HS-5 (cell line): ENCODE measurements around the gene VN1R2.
"Not testable (repeated sequence)": the region's sequence is repeated elsewhere in the genome, so short reads cannot be mapped to it uniquely, and the experiment has no call there.

Source experiments
- DNase-seq: peaks from one replicate; pipeline ENCODE4 v3.0.0-alpha.2; 2012; ENCODE audit warnings: low read depth

The VN1R2 gene, protein sequence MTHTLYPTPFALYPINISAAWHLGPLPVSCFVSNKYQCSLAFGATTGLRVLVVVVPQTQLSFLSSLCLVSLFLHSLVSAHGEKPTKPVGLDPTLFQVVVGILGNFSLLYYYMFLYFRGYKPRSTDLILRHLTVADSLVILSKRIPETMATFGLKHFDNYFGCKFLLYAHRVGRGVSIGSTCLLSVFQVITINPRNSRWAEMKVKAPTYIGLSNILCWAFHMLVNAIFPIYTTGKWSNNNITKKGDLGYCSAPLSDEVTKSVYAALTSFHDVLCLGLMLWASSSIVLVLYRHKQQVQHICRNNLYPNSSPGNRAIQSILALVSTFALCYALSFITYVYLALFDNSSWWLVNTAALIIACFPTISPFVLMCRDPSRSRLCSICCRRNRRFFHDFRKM

DNA sequence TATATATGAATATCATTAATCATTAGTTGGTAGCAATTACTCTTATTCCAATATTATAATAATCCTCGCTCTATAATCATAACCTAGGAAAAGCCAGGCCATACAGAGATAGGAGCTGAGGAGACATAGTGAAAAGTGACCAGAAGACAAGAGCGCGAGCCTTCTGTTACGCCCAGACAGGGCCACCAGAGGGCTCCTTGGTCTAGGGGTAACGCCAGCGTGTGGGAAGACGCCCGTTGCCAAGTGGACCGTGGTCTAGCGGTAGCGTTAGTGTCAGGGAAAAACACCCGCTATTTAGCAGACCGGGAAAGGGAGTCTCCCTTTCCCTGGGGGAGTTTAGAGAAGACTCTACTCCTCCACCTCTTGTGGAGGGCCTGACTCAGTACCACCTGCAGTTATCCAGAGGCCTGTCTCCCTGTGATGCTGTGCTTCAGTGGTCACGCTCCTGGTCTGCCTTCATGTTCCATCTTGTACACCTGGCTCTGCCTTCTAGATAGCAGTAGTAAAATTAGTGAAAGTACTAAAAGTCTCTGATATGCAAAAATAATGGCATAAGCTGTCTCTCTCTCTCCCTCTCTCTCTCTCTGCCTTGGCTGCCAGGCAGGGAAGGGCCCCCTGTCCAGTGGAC, at the start of gene VN1R2:
TSS of gene VN1R2 (plus strand) at position 578 of the 628 bp plus-strand sequence. CDS start 84 bp downstream, outside the sequence.
- not testable (repeated sequence) for DNase-seq

DNA sequence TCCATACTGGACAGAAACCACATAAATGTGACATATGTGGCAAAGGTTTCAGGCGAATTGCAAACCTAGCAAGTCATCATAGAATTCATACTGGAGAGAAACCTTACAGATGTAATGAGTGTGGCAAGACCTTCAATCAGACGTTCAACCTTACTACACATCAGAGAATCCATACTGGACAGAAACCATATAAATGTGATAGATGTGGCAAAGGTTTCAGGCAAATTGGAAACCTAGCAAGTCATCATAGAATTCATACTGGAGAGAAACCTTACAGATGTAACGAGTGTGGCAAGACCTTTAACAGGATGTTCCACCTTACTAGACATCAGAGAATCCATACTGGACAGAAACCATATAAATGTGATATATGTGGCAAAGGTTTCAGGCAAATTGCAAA, 46.5 kb upstream of the VN1R2 start:
- not testable (repeated sequence) for DNase-seq

DNA sequence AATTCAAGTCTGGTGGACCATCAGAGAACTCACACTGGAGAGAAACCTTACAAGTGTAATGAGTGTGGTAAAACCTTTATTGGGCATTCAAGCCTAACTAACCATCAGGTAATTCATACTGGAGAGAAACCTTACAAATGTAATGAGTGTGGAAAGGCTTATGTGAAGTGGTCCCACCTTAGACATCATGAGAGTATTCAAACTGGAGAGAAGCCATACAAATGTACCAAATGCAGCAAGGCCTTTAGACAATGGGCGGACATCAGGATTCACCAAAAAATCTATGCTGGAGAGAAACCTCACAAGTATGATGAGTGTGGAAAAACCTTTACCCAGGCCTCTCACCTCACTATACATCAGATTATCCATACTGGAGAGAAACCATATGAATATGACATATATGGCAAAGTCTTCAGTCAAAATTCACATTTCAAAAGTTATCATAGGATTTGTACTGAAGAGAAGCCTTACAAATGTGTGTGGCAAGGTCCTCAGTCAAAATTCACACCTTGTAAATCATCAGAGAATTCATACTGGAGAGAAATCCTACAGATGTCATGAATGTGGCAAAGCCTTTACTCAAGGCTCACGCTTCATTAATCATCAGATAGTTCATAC, 45.3 kb upstream of the VN1R2 start:
- no peak for DNase-seq

DNA sequence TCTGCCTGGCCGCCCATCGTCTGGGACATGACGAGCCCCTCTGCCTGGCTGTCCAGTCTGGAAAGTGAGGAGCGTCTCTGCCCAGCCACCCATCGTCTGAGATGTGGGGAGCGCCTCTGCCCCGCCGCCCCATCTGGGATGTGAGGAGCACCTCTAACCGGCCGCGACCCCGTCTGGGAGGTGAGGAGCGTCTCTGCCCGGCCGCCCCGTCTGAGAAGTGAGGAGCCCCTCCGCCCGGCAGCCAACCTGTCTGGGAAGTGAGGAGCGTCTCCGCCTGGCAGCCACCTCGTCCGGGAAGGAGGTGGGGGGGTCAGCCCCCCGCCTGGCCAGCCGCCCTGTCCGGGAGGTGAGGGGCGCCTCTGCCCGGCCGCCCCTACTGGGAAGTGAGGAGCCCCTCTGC, 35.4 kb upstream of the VN1R2 start:
- DNase-seq, result not testable (repeated sequence)

DNA sequence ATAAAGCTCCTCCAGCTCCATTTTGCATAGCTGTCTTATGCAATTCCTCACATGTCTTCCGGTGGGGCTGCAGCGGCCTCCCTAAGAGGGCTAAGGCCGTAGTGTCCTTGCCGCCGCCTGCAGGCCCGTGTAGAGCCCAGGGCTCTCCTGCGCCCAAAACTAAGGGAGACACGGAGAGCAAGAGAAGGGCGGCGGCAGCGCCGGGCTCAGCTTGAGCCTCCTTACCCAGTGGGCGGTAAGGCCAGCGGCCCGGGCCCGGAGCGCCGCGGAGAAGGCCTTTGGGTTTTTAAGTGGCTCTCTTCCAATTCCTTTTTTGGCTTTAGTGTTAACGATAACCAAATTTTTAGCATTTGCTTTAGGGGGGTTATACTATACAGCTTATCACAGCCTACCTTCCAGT, 33.5 kb upstream of the VN1R2 start:
- DNase-seq, result no peak

DNA sequence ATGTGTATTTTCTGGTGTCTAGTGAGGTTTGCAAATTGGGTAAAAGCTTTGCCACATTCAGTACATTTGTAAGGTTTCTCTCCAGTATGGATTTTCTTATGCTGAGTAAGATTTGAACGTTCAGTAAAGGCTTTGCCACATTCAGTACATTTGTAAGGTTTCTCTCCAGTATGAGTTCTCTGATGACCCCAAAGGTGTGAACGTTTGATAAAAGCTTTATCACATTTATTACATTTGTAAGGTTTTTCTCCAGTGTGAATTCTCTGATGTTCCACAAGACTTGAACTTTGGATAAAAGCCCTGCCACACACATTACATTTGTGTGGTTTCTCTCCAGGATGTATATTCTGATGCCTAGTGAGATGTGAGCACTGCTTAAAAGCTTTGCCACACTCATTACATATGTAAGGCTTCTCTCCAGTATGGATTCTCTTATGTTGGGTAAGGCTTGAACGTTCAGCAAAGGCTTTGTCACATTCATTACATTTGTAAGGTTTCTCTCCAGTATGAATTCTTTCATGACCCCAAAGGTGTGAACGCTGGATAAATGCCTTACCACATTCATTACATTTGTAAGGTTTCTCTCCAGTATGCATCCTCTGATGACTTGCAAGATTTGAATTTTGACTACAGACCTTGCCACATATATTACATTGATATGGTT, 20.8 kb upstream of the VN1R2 start:
- DNase-seq, result no peak

DNA sequence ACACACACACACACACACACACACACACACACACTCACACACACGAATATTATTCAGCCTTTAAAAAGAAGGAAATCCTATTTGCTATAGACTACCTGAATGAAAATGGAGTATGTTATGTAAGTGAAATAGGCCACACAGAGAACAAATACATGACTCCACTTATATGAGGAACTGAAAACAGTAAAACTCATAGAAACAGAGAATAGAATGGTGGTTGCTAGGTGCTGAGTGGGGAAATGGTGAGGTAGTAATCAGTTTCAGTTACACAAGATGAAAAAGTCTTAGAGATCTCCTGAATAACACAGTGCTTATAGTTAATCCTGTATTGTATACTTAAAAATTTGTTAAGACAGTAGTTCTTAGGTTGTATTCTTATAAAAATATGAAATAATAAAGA, 11.6 kb upstream of the VN1R2 start:
- DNase-seq, result no peak

DNA sequence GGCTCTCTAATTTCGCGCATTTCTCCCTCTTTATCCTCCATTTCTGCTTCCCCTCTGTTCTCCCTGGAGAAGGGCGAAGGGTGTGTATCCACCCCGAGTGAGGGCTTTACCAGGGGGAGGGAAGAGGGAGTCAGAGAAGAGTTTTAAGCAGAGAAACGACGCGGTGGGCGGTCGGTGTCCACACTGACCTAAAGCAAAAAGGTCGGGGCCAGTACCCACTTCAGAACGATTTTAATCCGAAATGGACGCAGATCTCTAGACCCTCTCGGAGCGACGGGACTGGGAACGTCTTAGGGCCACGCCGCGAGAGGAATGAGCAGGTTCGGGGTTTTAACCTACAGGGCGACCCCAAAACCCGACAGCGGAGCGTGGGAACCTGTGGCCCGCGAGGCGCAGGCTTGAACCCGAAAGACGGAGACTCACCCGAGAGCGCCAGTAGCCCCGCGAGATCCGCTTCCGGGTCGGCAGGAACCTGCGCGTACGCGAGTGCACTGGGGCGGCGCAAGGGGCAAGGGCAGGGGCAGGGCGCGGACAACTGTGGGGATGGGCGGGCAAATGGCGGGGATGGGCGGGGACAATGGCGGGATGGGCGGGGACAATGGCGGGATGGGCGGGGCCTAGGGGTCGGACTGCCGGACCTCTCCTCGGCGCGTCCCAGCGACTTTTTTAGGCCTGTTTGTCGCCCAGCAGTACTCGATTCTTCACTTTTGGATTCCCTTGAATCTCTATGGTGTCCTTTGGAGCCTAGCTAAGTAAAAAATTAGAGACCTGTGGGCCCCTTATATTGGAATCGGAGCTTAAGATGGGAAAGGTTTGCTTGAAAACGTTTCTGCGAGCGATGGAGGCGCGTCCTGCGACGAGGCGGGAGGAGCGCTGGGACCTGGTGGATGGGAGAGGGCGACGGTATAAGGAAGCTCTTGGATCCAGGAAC, 3.4 kb upstream of the VN1R2 start, which contains the start of gene ZNF677:
TSS of gene ZNF677 (minus strand) at position 463 of the 931 bp plus-strand sequence. CDS start 3,323 bp downstream, outside the sequence.
- no peak for DNase-seq

DNA sequence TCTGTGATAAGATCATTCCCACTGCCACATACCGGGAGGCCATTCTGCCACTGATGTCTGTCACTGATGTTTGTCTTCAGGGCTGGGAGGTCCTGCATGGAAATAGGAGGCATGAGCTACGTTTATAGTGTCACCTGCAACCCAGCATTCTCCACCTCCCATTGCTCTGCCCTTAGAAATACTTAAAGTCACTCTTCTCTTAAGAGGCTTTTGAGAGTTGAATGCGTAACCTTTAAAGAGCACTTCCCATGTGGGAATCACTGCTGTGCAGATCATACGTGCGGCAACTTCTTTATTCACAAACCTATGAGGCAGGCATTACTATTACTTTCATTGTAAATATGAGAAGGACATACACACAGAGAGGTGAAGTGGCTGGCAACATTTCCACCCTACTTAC, 9.5 kb downstream of the VN1R2 start, which contains the start of gene VN1R4:
TSS of gene VN1R4 (minus strand) at position 101 of the 400 bp plus-strand sequence. CDS start at position 43, 58 bp downstream.
- DNase-seq, result not testable (repeated sequence)

DNA sequence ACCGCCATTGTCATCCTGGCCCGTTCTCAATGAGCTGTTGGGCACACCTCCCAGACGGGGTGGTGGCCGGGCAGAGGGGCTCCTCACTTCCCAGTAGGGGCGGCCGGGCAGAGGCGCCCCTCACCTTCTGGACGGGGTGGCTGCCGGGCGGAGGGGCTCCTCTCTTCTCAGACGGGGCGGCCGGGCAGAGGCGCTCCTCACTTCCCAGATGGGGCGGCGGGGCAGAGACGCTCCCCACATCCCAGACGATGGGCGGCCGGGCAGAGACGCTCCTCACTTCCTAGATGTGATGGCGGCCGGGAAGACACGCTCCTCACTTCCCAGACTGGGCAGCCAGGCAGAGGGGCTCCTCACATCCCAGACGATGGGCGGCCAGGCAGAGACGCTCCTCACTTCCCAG, 11.8 kb downstream of the VN1R2 start:
- DNase-seq, result not testable (repeated sequence)

DNA sequence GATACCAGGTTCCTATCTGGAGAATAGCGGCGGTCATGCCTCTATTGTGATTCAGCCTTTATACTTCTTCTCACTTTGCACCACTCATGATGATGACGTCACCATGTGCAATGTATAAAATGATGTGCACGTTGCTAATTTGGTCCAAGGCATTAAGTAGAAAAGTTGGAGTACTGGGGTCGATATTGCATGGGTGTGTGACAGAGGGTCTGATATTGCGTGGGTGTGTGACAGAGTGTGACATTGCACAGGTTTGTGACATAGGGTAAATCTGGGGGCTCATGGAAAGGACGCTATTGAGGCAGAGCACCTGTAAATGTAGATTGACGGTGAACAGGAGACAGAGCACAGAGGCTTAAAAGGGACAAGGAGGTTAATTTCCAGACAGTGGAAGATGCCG, 14.0 kb downstream of the VN1R2 start:
- no peak for DNase-seq

DNA sequence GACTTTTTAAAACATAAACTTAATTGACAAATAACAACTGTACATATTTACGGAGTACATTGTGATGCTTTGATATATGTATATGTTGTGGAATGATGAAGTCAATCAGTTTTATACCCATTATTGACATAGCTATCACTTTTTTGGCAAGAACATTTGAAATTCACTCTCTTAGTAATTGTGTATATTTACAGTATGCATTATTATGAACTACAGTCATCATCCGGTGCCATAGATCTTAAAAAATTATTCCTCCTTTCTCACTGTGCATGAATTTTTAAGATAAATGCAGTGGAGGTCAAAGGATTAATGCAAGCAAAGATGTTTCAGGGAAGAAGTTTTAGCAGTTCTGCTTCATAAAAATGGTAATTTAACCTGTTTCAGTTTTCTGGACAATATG, 17.4 kb downstream of the VN1R2 start:
- DNase-seq, result no peak

DNA sequence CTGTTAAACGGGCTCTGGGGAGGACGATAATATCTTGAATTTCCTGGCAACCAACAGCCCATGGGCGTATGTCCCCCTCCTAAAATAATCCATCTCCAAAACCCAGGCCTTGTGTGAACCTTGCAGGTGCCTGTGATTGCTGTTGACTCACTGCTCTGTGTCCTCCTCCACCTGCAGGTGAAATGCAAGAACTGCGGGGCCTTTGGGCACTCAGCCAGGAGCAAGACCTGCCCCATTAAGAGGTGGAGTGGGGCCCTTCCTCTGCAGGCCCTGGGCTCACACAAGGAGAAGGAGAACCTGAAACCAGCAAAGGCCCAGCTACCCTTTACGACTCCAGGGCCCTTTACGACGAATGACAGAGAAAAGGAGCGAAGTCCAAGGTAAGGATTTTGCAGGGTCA, 23.9 kb downstream of the VN1R2 start:
- DNase-seq, result not testable (repeated sequence)

DNA sequence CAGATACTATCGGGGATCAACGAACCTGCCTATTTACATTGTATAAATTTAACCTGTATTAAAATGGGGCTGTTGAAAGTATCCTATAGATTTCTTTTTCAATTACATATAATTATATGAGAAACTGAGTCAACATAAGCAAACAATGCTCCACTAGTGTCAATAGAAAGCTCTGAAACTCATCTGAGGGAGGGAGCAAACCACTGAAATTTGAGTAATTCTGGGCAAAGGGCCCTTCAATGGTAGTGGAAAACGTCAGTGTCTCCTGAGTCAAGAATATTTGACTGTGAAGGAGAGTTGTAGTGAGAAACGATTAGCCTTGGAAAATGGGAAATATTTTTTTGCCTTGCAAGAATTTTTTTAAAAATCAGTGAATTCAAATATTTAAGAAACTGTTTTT, 27.0 kb downstream of the VN1R2 start:
- no peak for DNase-seq

DNA sequence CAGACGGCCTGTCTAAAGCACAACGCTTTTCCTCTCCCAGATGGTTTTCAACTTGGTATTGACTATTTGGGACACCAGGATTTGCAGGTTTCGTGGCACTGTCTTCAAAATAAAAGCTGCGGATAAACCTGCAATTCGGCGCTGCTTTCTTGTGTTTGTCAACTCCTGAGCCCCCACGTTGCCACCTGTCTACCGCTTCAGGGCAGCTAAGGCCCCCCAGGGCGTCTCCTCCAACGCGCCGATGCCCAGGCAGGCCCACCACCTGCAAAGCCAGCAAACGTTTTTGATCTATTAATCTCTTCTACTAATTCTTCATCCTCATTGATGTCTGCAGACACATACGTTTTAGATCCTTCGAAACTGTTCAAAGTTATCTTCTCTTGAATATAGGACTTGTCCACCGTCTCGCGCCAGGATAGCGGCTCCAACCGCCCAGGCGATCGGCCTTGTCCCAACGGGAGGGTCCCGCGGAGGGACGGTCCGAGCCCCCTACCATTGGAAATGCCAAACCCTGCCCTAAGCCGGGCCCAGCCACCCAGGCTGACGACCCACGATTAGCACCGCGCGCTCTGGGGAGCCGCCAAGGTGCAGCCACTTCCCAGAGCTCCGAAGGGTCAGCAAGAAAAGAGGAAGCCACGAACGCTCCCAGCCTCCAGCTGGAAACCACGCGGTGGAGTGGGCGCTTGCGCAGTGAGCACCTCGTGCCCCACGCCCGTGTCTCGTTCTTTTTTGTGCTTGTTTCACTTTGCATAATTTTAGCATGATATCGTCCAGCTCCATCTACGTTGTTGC, 32.9 kb downstream of the VN1R2 start:
- DNase-seq, result no peak

DNA sequence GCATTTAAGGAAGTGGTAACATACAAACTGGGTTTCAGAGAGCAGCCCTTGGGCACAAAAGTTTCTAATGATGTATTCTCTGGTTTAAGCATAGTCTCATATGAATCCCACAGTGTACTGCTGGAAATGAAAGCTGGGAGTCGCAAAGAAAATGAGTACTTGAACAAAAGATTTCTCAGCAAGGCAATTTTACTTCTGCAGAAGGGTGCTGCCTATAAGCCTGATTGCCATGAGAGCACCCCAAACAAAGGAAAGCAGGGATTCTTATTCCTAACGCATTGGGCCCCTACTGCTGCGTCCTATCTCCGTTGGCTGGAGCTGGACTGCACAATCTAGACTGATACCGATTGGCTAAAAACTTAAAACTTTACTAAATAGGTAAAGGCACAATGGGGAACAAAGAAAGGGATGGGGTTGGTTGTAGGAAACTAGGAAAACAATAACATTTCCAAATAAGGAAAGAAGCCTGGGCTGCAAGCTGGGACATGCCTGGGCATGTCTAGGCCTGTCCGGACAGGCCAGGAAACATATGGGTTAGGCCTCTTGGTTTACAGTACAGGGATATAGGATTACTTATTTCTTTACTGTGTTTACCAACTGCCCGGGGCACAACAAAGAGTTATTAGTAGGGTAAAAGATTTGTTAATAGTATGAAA, 36.8 kb downstream of the VN1R2 start:
- no peak for DNase-seq

DNA sequence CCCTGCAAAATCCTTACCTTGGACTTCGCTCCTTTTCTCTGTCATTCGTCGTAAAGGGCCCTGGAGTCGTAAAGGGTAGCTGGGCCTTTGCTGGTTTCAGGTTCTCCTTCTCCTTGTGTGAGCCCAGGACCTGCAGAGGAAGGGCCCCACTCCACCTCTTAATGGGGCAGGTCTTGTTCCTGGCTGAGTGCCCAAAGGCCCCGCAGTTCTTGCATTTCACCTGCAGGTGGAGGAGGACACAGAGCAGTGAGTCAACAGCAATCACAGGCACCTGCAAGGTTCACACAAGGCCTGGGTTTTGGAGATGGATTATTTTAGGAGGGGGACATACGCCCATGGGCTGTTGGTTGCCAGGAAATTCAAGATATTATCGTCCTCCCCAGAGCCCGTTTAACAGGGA, 43.2 kb downstream of the VN1R2 start:
- not testable (repeated sequence) for DNase-seq

DNA sequence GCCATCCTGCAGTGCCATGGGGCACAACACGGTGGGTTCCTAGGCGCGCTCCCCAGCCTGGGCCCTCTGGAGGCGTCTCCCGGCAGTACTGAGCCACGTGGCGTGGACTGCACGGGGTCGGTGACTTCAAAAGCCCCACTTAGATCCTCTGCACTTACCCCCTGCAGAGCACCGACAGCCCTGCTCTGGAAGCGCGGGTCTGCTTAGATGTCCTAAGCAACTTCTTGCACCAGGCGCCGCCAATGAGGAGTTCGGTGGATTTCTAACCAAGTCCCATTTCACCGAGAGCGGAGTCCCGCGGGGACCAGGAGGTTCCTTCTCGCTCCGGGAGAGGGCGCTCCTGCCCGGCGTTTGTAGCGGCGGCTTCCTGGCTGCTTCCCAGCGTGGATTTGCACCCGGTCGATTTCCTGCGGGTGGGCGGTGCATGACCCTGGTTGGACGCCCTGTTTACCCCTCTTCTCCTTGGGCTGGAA, 50.3 kb downstream of the VN1R2 start:
- no peak for DNase-seq
